K562 (cell line): ENCODE measurements around the gene CCDC34. TPM values are rescaled to one million over a fixed set of nuclear protein-coding genes. Genes with fewer than 3 reads are reported as not detected.

ENCODE experiments used
- ATAC-seq: fragments of 200-7000 bp; cut with Tn5 transposase; 3 replicates; pipeline ENCODE4 v1.9.1; 2020; ENCODE audit warnings: moderate library complexity
- BruUV-seq: library from RNA; stranded (reverse); fragments of 400-500 nt; replicated peaks from 2 replicates; lab custom pipeline; 2021; lab: Mats Ljungman, UMichigan
- CTCF ChIA-PET: fragments of 300-600 bp; formaldehyde crosslinking; extraction: SDS; loops from one replicate; lab custom pipeline; 2021; ENCODE audit warnings: low intra/inter-chr PET ratio; lab: Yijun Ruan, JAX
- POLR2A ChIA-PET: fragments of 300-600, 350-650 bp; sonication (Branson Sonifier 250); formaldehyde crosslinking; extraction: SDS; loops from one replicate; lab custom pipeline; 2021; ENCODE audit warnings: antibody characterized with exemption, inconsistent platforms; lab: Yijun Ruan, JAX
- DNase-seq, 4 experiments: peaks; one replicate each; pipeline versions ENCODE4 v3.0.0 to v3.0.0-alpha.2; 2011 to 2018; ENCODE audit warnings: low spot score in 3 of 4, mixed read lengths in 3 of 4; ENCODE audit errors: extremely low read depth in 1 of 4
- FAIRE-seq: peaks from 2 replicates; lab custom pipeline; 2011; peaks lifted over from hg19 to GRCh38; lab: Jason Lieb, UNC
- H2AFZ ChIP-seq: 2 replicates; pipeline ENCODE4 v1.6.0; 2011; ENCODE audit warnings: low read depth, low read length, control low read depth, inconsistent platforms
- H3K27ac ChIP-seq: fragments of 200-600 bp; 3 replicates; pipeline ENCODE4 v1.8.0; 2011; ENCODE audit warnings: low read depth, mild to moderate bottlenecking, control low read depth, inconsistent platforms, low read length, moderate library complexity, mixed read lengths; ENCODE audit errors: extremely low read depth
- H3K27me3 ChIP-seq, 2 experiments: fragments of 300-600 bp in 1 of 2; 2 replicates in 1 of 2; 3 replicates in 1 of 2; pipeline versions ENCODE4 v1.6.0 to v1.8.0; 2011; ENCODE audit warnings: inconsistent platforms in 2 of 2, low read length in 2 of 2, mild to moderate bottlenecking in 1 of 2, mixed read lengths in 1 of 2, moderate library complexity in 1 of 2; ENCODE audit not compliant: control insufficient read depth in 2 of 2, insufficient read depth in 2 of 2
- H3K36me3 ChIP-seq: fragments of 300-600 bp; 3 replicates; pipeline ENCODE4 v1.8.0; 2011; ENCODE audit warnings: mild to moderate bottlenecking, low read length, inconsistent platforms; ENCODE audit not compliant: control insufficient read depth, insufficient read depth
- H3K4me1 ChIP-seq, 2 experiments: fragments of 200-600 bp in 1 of 2; replicated peaks in 1 of 2; 2 replicates in 1 of 2; 3 replicates in 1 of 2; pipeline versions ENCODE4 v1.5.1 to v1.8.0; 2011; ENCODE audit warnings: inconsistent platforms in 2 of 2, low read length in 2 of 2, mild to moderate bottlenecking in 1 of 2, mixed read lengths in 1 of 2, moderate library complexity in 1 of 2; ENCODE audit not compliant: control insufficient read depth in 2 of 2, insufficient read depth in 2 of 2
- H3K4me2 ChIP-seq: 2 replicates; pipeline ENCODE4 v1.6.1; 2011; ENCODE audit warnings: low read length, control low read depth, inconsistent platforms, mixed read lengths; ENCODE audit not compliant: insufficient read depth
- H3K4me3 ChIP-seq: fragments of 200-600 bp; sonication (generic), shearing (Covaris generic); 2 replicates; pipeline ENCODE4 v1.5.1; 2016; ENCODE audit warnings: control low read depth, inconsistent platforms
- H3K79me2 ChIP-seq: fragments of 200-600 bp; 3 replicates; pipeline ENCODE4 v1.8.0; 2011; ENCODE audit warnings: low read length, inconsistent platforms; ENCODE audit not compliant: control insufficient read depth, insufficient read depth
- H3K9ac ChIP-seq, 2 experiments: 2 replicates each; pipeline versions ENCODE4 v1.6.0 to v1.6.1; 2011; ENCODE audit warnings: low read depth in 2 of 2, low read length in 2 of 2, control low read depth in 1 of 2, inconsistent platforms in 1 of 2, mild to moderate bottlenecking in 1 of 2, mixed read lengths in 1 of 2; ENCODE audit not compliant: insufficient read depth in 1 of 2
- H3K9me1 ChIP-seq: one replicate; pipeline ENCODE4 v1.6.0; 2011; ENCODE audit warnings: inconsistent platforms, mild to moderate bottlenecking, low read length, moderate library complexity; ENCODE audit not compliant: control insufficient read depth, insufficient read depth
- H3K9me3 ChIP-seq: replicated peaks from 2 replicates; pipeline ENCODE4 v1.5.1; 2011; ENCODE audit warnings: low read depth, low read length, inconsistent platforms; ENCODE audit not compliant: control insufficient read depth, insufficient read depth
- H4K20me1 ChIP-seq: replicated peaks from 2 replicates; pipeline ENCODE4 v1.6.1; 2011; ENCODE audit warnings: low read length, inconsistent platforms, mixed read lengths; ENCODE audit not compliant: control insufficient read depth, insufficient read depth
- CBFA2T3 ChIP-seq: fragments of 450-650 bp; IDR thresholded peaks from 2 replicates; pipeline ENCODE4 v1.6.1; 2017
- FOXM1 ChIP-seq, 2 experiments: fragments of 450-650 bp in 1 of 2; sonication (generic) in 1 of 2; formaldehyde crosslinking in 1 of 2; IDR thresholded peaks; 2 replicates each; pipeline versions ENCODE4 v1.6.1 to v1.9.0; 2017 to 2022; ENCODE audit warnings: low read depth in 2 of 2, mild to moderate bottlenecking in 2 of 2, missing genetic modification reagents in 1 of 2, moderate library complexity in 1 of 2
- HMBOX1 ChIP-seq: sonication (generic); IDR thresholded peaks from 2 replicates; pipeline ENCODE4 v1.6.1; 2016
- HNRNPUL1 ChIP-seq: fragments of 200-400 bp; formaldehyde crosslinking; IDR thresholded peaks from 2 replicates; pipeline ENCODE4 v1.6.1; 2017; ENCODE audit warnings: low read length
- WGBS: fragments of 100-300 bp; shearing (Covaris generic); methylation state at CpG from one replicate; pipeline ENCODE4 v1.1.6; 2016; ENCODE audit warnings: low coverage, mixed read lengths; ENCODE audit not compliant: insufficient coverage; ENCODE audit errors: missing lambda C conversion rate; 5-methylcytosine and 5-hydroxymethylcytosine counted together
- in situ Hi-C: fragments of 300-500 bp; cut with MboI; formaldehyde crosslinking; loops from 4 replicates; pipeline ENCODE4 v1.15.0; 2018; ENCODE audit warnings: inconsistent platforms, mixed read lengths
- intact Hi-C: fragments of 100-400 bp; cut with micrococcal nuclease; formaldehyde crosslinking; loops from 2 replicates; pipeline ENCODE4 v1.14.2; 2022
- polyA plus RNA-seq, 8 experiments: library from polyadenylated mRNA; depleted of rRNA in 4 of 8; stranded (reverse) in 5 of 8; unstranded in 3 of 8; fragments of >200 nt; fragmentation: Nextera tagmentation in 2 of 8; fragmentation: Illumina TruSeq in 1 of 8; extraction: Ambion mirVana in 2 of 8; extraction: Trizol in 1 of 8; gene quantifications; 2 replicates each; pipeline versions ENCODE4 v1.2.1 to v1.2.3, GENCODE V29; 2011 to 2014; ENCODE audit warnings: inconsistent platforms in 1 of 8, missing spikeins in 1 of 8
- total RNA-seq, 7 experiments: library from RNA; depleted of rRNA in 6 of 7; stranded (reverse); fragments of >200 nt in 6 of 7; fragmentation: Illumina TruSeq in 2 of 7; extraction: Trizol in 2 of 7; gene quantifications; 2 replicates each; pipeline versions ENCODE4 v1.2.1 to v1.2.3, GENCODE V29; 2011 to 2021; ENCODE audit warnings: low replicate concordance in 1 of 7

Gene CCDC34
- total and polyA plus RNA-seq, 9 of the 15 experiments (the other 6 are each of a cell fraction or from before 2014, with no cell fraction given): 6.2 to 42.0 (median 15.7) TPM

DNA sequence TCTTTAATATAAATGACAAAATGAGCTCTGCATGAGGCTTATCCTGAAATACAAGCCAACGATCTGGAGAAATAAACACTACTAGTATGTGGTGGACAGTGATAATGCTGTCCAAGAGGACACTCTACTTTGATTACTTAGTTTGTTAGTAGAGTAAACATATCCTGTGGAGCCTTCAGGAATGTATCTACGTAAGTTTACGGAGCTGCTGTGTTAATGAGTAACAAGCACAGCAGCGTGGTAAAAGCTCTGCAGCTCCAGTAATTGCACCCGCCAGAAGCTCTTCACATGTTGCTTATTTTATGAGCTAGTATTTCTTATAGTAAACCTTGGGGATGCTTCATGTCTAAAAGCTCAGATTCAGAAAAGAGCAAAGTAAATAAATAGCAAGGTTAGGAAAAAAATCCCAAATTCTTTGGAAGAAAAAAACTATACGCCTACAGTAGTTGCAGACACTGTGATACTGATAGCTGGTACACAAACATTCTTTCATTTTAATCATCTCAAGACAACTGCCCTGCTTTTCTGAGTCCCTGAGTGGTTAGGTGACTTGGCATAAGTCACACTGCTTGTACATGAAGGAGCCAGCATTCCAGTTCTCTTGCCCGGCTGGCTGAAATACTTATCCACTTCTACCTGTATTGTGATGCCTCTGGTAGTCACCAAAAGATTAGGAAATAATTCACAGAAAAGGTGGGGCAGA is 32.7 kb upstream of the CCDC34 start:
- Histone ChIP-seq H3K9ac (no peak overlapping the region), H3K9me3 (no peaks in the 10 kb centered on the region), H3K27me3 (no peaks in the 10 kb centered on the region), H4K20me1 (no peaks in the 10 kb centered on the region), H3K36me3 (no peaks in the 10 kb centered on the region), H3K27ac (no peak overlapping the region), H3K79me2 (no peaks in the 10 kb centered on the region), H2AFZ (no peak overlapping the region), H3K4me1 (peaks cover 8 to 50% of the 10 kb centered on the region in 2 experiments; a peak in 3 of 5 replicates), H3K9me1 (no peaks in the 10 kb centered on the region), H3K4me3 (no peak overlapping the region), H3K4me2 (no peak overlapping the region)
- in situ Hi-C loops: no loop called here
- TF ChIP-seq HNRNPUL1 (no peak), CBFA2T3 (peak; percentile 36), FOXM1 (IDR thresholded peaks at IDR 0.05; ENCODE audit: low read depth) (0 out of 2 replicates have a peak, but pooled peaks have one; percentile 12), FOXM1 (CRISPR knock-in tag; IDR thresholded peaks at IDR 0.05; ENCODE audit: low read depth) (no peak), HMBOX1 (peak; percentile 27)
- no peak for ATAC-seq
- ChIA-PET POLR2A (interaction anchor here (1.2 to 2.2 kb wide), 5 partner anchors 9 to 20 kb away, joined by 3 to 9 read pairs (median 7); no protein-coding TSS in a partner anchor), CTCF (interaction anchor here (0.7 kb wide), 1 partner anchor 110 kb away, joined by 7 read pairs; no protein-coding TSS in a partner anchor)
- no peak for DNase-seq
- BruUV-seq: no TSS peak
- 53% methylated on average over 7 of the region's 7 CpGs for WGBS
- FAIRE-seq: no peak
- intact Hi-C loops: no loop called here
